GM19239 (cell line): Measurements from ENCODE around the gene SORL1-AS1.
"Not testable (repeated sequence)": the region's sequence is repeated elsewhere in the genome, so short reads cannot be mapped to it uniquely, and the experiment has no call there.

Experiments
- DNase-seq: peaks from one replicate; pipeline ENCODE4 v3.0.0; 2011; ENCODE audit warnings: low spot score; ENCODE audit not compliant: insufficient read length
- FAIRE-seq: peaks from 2 replicates; lab custom pipeline; 2011; peaks lifted over from hg19 to GRCh38; lab: Jason Lieb, UNC

Gene SORL1-AS1

DNA sequence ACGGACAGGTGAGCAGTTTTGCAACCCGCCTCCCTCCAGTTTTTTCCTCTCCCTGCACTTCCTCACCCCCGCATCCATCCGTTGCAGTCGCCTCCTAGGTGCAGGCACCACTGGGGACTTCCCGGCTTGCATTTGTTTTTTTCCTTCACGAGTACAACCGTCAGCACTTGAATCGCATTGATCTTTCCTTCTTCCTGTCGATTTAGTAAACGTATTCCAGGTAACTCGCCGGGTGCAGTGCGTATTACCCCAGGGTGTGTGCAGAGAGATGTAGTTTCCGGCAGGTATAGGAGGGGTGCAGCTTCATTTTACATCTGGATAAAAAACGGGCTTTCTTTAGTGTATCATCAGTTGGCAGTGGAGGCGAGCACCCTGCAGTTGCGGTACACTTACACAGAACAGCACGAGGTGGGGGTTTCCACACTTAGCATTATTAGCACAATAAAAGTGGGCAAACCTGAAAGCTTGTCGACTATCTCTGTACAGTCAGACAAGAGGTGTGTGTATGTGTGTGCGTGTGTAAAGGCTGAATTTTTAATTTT is at the start of gene SORL1-AS1:
Gene SORL1-AS1 (minus strand): TSS at position 359 of the 542 bp plus-strand sequence.
- FAIRE-seq (peak; percentile 97), DNase-seq (no peak)

DNA sequence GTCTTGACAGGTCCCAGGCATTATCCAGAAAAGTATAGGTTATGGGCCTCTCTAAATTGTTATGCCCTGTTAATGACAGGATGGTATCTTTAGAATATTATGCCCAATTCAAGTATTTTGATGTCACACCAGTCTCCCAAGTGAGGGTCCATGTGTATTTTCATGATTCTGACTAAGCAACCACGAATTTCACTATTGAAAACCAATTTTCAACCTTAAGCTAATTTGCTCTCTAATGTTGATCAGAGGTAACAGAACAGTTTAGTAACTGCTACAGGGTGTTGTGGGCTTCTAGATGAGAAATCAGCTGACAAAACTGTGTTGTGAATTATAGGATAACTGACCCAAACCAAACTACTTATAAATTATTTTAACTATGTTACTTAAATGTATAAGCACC is 48.0 kb upstream of the SORL1-AS1 start:
- no peak for DNase-seq
- no peak for FAIRE-seq

DNA sequence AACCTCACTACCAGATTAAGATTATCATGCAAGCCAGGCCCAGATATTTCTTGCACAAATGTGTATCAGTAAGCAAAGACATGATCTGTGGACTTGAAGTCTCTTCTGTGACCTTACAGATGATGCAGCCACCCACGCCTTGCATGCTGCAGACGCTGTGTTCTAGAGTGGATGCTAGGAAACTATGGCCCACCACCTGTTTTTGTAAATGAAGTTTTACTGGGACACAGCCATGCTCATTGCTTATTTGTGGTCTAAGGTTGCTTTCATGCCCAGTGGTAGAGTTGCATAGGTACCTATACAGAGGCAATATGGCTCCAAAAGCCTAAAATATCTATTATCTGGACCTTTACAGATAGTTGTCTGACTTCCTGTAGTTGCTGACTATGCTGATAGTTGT is 47.5 kb upstream of the SORL1-AS1 start:
- no peak for FAIRE-seq
- DNase-seq = no peak

DNA sequence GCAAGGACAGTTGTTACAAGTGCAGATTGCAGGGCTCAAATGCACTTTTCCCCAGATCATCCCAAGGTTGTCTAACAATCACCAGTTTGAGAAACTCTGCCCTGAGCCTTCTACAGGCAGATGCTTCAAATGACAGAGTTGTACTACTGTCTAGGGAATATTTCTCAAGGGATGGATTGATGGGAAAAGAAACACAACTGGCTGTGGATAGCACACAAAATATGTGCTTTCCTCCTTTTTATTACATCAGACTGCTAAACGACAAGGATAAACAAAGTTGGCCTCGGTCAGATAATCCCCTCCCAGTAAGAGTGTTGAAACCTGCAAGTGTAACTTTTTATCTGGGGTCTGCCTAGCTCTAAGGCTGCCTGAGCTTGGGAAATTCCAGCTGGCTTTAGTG is 46.6 kb upstream of the SORL1-AS1 start:
- peak; percentile 23 for FAIRE-seq

DNA sequence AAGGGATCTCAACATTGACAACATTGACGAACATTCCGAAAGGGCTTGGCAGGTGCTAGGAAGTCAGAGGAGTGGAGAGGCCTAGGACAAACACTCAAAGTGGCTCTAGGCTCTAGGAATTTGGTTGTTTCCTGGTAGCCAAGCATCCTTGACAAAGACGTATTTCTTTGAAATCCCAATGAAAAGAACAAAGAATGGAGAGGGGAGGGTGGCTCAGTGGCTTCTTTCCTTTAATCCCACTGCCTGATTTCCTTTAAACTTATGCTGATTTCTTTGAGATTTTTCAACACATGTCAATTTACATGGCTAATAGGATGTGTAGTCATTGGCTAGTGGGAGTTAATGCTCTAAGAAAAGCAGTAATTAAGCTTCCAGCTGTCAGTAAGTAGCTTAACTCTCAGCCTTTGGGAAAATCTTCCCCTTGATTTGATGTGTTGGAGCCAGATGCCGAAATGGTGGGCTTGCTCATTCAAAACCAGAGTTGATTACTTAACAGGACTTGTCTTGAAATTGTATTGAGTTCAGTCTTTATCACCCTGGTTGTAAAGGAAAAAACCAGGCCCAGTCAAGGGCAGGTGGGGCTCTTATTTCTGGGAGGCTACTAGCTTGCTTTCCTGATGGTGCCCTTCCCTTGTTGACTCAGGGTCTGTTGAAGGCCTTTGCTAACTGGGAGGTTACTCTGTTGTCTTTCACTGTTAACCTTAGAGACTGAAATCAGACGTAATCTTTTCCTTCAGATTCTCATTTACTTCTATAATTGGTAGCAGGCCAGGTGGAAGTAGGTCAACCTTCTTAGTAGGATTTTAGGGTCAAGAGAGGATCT is 44.6 kb upstream of the SORL1-AS1 start:
- FAIRE-seq (no peak), DNase-seq (no peak)

More for the DNA sequence above, 46.6 kb upstream of the SORL1-AS1 start:
- DNase-seq = no peak

DNA sequence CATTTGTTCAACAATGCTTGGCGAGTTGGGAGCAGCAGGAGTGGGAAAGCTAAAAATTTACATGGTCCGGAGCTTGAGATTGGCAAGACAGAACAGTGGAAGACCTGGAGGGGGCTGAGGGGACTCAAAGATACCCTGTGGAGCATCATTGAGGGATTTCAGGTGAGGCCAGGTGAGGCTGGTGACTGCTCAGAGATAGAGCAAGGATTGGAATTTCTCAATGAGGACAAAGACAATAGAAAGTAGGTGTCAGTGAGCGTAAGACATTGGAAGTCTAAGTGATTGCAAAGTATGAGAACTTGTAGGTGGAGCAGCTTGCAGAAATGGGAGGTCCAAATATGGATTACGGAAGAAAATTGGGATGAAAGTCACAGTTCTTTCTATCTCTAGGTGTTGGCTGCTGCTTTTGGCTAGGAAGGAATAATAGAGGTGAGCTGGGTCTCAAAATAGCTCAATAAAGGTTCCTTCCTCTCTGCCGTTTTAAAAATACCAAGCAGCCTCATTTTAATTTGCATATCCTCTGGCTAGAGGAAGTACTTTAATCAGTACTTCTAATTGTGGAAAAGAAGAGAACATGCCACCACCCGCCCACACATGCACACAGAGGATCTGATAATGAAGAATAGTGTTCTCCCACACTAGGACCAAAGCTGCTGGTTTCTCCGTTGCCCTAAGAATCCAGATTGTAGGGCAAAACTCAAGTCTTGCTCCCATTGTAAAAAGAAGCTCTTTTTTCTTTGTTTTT is 41.8 kb upstream of the SORL1-AS1 start:
- DNase-seq = peak; percentile 7
- peak; percentile 97 for FAIRE-seq

DNA sequence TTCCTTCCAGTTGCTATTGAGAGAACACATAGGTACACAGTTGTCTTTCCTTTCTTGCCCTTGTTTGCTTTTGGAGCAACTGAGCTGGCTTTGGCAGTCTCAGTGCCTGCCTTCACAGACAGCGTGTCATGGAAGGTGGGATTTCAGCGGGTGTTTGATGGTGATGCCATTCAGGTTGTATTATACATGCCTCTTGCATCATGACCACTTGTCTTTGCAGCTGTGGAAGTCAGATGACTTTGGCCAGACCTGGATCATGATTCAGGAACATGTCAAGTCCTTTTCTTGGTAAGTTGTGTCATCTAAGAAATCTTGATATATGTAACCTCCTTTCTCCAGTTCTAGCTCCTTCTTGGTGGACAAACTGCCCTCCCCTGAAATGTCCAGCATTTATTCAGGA is 37.1 kb upstream of the SORL1-AS1 start:
- DNase-seq (no peak), FAIRE-seq (peak; percentile 40)

DNA sequence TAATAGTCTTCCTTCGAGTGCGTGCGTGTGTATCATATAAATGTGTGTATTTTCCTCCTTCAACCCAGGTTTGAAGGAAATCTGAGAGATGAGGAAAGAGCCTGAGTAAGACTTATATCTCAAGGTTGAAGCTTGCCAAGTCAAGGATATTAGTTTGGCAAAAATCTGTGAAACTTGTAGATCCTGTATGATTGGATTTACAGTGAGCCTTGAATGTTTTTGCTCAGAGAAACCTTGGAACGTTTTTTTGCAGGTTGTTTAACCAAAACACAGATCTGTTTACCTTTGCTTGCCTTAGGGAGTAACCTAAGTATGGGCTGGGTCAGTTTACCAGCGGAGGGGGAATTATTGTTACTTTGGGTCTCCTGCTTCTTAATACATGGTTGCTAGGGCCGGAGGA is 35.9 kb upstream of the SORL1-AS1 start:
- FAIRE-seq = peak; percentile 70
- no peak for DNase-seq

DNA sequence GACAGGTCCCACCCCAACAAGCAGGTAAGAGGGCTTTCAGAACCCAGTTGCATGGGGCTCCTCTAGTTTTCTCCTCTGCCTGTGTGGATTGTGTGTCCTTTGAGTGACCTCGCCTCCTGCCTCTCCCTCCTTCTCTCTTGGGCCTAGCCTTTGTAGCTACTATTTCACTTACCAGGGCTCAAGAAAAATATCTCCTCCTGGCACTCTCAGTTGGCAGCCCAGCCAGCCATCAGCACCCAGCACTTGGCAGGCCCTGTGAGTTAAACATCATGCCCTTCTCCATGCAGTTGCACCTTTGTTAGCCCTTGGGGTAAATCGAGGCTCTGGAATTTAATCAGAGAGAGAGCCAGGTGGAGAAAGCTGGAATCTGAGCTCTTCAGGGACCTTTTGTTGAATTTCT is 35.4 kb upstream of the SORL1-AS1 start:
- DNase-seq (no peak), FAIRE-seq (no peak)

DNA sequence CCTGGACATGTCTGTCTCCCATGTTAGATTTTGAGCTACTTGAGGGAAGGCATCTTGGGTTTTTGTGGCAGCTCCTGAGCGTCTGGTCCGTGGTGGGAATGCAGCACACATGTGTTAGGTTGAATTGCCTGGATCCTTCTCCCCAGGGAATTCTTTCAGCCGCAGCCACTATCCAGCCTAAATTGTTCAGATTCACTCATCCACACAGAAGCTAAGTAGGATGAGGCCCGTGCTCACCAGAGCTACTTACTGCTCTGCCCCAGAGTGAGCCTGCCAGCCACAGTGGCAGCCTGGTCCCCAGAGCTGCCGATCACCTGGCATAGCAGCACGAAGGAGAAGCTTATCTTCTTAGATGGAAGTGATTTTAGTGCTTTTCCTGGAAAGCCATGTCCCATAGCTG is 34.4 kb upstream of the SORL1-AS1 start:
- DNase-seq (no peak), FAIRE-seq (no peak)

DNA sequence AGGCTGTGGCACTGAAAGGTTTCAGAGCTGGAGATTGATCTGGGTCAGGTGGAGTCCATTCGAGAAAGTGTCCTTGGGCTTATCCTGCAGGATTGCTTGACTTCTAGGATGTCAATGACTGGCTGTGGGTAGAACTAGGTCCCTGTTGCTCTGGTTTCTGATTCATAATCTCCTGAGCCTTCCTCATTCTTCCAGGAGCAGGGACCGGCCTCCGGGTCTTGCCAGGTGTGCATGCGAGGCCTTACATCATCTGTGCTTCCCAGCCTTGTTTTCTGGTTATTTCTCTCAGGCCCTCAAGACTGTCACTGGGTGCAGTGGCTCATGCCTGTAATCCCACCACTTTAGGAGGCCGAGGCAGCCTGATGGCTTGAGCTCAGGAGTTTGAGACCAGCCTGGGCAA is 33.3 kb upstream of the SORL1-AS1 start:
- FAIRE-seq (no peak), DNase-seq (no peak)

DNA sequence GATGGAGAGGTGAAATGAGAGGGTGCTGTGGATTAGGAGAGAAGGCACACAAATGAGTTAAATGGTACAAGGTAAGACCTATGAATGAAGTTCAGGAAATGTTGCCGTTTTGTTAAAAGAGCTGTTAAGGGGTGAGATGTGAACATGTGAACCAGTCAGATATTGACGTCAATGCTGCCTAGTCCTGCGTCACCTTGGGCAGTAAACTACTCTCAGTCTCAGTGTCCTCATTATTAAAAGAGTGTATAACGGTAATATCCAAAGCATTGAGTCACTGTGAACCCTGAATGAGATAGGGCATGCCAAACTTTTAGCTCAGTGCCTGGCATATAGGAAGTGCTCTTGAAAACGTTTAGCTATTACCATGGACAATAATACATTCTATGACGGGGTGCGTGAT is 32.4 kb upstream of the SORL1-AS1 start:
- peak; percentile 28 for FAIRE-seq
- no peak for DNase-seq

DNA sequence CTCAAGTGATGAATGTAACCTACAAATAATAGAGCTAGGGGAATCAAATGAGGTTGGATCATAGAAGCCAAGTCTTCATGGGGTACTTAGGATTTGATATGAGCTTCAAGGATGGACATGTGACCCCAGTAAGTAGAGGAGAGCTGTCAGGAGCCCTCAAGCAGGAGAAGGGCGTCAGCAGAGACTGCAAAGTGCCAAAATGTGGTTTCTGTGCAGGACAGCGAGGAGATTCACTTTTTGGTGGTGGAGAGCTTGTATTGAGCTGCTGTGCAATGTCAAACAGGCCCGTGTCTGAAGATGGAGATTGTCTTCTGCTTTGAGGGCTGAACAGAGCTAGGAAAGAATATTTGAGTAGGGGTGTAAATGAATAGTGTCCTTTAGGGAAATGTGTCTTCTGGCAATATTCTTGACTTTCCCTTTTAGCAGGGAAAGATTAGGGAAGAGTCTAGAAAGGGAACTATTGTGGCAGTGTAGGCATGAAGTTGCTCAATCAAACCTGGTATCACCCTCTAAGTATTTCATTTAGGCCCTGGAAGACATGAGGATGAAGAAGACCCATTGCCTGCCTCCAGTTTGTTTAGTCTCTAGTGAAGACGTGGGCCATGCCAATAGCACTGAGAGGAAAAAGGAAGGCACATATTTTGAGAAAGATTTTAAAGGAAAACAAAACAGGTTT is 31.2 kb upstream of the SORL1-AS1 start:
- FAIRE-seq = no peak

DNA sequence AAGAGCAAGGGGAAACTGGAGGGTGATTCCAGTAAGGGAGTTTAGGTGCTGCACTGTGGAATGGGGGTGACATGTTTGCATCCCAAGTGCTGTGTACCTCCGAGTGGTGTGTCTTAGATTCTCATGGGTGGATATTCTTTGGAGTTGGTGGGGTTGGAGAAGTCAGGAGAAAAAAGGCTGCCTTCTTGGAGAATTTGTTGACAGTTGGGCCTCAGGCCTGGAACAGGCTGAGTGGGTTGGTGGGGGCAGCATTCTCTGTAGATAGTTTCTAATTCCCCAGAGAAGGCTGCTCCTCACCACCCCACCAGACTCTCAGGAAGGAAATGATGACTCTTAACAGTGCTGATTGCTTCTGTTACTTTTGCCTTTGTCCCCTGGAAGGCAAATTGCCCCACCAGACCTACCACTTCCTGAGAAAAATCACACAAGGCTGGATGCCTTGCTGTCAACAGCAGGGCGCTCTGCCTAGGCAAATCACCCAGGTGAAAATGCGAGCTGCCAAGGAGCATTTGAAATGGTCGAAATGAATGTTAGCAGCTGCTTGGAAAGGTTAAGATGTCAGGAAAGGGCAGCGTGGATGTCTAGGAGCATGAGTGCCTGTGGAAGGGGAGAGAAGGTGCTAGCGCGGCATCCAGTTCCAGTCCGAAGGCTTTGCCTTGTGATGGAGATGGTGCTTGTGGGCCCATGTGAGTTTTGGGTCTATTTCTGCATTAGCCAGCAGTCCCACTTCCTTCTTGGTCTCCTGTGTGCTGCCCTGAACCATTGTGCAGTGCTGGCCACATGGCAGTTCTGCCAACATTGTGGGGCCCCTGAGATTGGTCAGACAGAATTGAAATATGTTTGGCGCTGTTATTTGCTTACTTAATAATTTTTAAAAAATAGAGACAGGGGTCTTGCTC is 29.7 kb upstream of the SORL1-AS1 start:
- DNase-seq (peak; percentile 64), FAIRE-seq (peak; percentile 99)

More for the DNA sequence above, 31.2 kb upstream of the SORL1-AS1 start:
- no peak for DNase-seq

DNA sequence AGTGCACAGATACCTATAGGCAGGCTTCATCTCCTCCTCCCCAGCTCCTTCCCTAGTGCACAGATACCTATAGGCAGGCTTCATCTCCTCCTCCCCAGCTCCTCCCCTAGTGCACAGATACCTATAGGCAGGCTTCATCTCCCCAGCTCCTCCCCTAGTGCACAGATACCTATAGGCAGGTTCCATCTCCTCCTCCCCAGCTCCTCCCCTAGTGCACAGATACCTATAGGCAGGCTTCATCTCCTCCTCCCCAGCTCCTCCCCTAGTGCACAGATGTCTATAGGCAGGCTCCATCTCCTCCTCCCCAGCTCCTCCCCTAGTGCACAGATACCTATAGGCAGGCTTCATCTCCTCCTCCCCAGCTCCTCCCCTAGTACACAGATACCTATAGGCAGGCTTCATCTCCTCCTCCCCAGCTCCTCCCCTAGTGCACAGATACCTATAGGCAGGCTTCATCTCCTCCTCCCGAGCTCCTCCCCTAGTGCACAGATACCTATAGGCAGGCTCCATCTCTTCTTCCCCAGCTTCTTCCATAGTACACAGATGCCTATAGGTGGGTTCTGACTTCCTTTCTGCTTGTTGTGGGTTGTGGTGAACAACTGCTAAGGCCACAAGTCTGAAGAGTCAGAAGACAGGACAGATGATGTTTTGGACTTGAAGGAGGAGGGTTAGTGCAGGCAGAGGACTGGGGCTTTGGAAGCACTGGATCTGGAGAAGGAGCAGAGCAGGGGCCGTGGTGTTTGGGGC is 28.9 kb upstream of the SORL1-AS1 start:
- DNase-seq = peak; percentile 48
- not testable (repeated sequence) for FAIRE-seq

DNA sequence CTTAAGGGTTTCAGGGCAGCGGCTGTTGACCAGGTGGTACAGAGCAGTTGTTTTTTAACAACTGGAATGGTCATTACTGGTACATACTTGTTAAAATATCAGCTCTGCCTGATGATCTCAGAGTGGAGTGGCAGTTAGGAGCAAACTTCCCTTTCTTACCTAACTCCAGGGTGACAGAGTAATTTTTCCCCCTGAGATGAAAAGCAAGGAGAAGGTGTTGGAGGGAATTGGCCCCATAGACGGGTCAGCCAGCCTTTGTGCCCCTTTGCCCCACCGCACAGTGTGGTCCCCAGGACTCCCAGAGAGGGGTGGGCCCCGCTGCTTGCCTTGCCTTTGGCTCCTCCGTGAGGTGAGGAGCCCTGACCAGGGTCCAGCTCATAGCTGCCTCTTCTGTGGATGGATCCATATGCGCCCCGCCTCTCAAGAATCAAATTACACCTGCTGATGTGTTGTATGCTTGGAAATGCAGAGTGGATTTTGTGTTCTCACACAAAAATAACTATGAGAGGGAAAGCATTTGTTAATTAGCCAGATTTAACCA is 27.0 kb upstream of the SORL1-AS1 start:
- DNase-seq = no peak
- no peak for FAIRE-seq

DNA sequence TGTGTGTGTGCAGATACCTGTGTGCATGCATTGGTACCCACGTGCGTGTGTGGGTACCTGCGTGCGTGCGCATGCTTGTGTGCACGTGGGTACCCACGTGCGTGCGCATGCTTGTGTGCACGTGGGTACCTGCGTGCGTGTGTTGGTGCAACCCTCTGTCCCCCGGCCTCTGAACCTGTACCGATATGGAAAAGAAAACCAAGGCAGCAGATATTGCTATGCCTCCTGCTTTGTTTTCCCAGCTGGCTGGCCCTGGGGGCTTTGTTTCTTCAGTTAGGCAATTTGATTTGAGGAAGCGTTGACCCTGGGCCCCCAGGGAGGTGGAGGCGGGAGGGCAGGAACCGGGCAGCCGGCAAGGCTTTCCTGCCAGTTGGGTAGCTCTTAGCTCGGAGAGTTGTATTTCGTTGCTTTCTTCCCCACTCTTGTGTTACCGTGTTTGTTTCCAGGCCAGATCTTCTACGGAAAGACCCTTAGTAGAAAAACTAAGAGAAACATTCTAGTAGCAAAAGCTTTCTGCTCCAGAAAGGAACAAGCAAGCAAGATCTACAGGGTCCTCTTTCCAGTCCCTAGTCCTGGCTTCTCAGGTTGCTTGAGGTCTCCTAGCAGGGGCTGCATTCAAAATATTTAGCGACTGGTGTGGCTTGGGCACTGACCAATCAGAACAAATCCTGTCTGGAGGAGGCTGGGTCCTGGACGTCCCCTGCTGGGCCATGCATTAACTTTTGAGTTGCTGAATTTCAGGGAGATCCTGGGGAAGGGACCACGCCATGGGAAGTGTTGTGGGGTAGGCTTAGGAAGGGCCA is 26.3 kb upstream of the SORL1-AS1 start:
- DNase-seq (no peak), FAIRE-seq (peak; percentile 35)
